ENCODE results near the gene ADGRG6.

DNA sequence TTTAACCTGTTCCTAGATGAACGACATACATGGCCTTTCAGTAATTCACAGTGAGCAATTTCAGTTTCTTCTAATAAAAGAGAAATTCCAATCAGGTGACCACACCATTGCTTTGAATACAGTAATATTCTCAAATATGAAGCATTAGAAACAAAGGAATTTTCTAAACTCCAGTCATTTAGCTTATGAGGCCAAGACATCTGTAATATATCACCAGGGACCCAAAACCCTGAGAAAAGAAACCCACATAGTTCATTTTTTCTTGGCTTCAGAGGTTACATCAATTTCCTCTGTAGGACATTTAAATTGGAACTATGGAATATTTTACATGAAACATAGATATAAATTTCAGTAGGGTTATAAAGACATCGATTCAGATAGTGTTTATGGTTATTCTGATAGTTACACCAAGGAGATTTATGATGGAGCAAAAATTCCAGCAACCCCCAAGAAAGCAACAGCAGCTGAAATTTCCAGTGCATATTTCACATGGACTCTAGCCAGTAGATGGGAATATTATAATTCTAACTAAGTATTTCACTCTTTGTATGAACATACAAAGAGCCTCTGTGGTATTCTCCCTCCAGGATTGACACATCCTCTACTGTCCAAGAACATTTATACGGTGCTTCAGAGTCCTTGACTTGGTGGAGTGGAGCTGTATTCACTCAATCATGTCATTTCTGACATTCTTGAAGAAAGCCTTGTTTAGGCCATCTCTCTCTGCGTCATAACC is 82.9 kb downstream of the ADGRG6 start:
- TF ChIP-seq, protein P1, sequence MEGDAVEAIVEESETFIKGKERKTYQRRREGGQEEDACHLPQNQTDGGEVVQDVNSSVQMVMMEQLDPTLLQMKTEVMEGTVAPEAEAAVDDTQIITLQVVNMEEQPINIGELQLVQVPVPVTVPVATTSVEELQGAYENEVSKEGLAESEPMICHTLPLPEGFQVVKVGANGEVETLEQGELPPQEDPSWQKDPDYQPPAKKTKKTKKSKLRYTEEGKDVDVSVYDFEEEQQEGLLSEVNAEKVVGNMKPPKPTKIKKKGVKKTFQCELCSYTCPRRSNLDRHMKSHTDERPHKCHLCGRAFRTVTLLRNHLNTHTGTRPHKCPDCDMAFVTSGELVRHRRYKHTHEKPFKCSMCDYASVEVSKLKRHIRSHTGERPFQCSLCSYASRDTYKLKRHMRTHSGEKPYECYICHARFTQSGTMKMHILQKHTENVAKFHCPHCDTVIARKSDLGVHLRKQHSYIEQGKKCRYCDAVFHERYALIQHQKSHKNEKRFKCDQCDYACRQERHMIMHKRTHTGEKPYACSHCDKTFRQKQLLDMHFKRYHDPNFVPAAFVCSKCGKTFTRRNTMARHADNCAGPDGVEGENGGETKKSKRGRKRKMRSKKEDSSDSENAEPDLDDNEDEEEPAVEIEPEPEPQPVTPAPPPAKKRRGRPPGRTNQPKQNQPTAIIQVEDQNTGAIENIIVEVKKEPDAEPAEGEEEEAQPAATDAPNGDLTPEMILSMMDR (IDR thresholded peaks at IDR 0.05): no peak
- TF ChIP-seq EZH2 (IDR thresholded peaks at IDR 0.05; ENCODE audit: borderline replicate concordance, insufficient read depth, low read depth, low read length, poor library complexity, severe bottlenecking): no peak

Measured in B cell (primary cell).